K562 (cell line): ENCODE results near the gene STT3A. TPM values are rescaled to one million over a fixed set of nuclear protein-coding genes. Genes with fewer than 3 reads are reported as not detected.

Experiments used
- ATAC-seq: fragments of 200-7000 bp; cut with Tn5 transposase; 3 replicates; pipeline ENCODE4 v1.9.1; 2020; ENCODE audit warnings: moderate library complexity
- BruUV-seq: library from RNA; stranded (reverse); fragments of 400-500 nt; replicated peaks from 2 replicates; lab custom pipeline; 2021; lab: Mats Ljungman, UMichigan
- CTCF ChIA-PET: fragments of 300-600 bp; formaldehyde crosslinking; extraction: SDS; loops from one replicate; lab custom pipeline; 2021; ENCODE audit warnings: low intra/inter-chr PET ratio; lab: Yijun Ruan, JAX
- POLR2A ChIA-PET: fragments of 300-600, 350-650 bp; sonication (Branson Sonifier 250); formaldehyde crosslinking; extraction: SDS; loops from one replicate; lab custom pipeline; 2021; ENCODE audit warnings: antibody characterized with exemption, inconsistent platforms; lab: Yijun Ruan, JAX
- DNase-seq, 4 experiments: peaks; one replicate each; pipeline versions ENCODE4 v3.0.0 to v3.0.0-alpha.2; 2011 to 2018; ENCODE audit warnings: low spot score in 3 of 4, mixed read lengths in 3 of 4; ENCODE audit errors: extremely low read depth in 1 of 4
- FAIRE-seq: peaks from 2 replicates; lab custom pipeline; 2011; peaks lifted over from hg19 to GRCh38; lab: Jason Lieb, UNC
- H2AFZ ChIP-seq: 2 replicates; pipeline ENCODE4 v1.6.0; 2011; ENCODE audit warnings: low read depth, low read length, control low read depth, inconsistent platforms
- H3K27ac ChIP-seq: fragments of 200-600 bp; 3 replicates; pipeline ENCODE4 v1.8.0; 2011; ENCODE audit warnings: low read depth, mild to moderate bottlenecking, control low read depth, inconsistent platforms, low read length, moderate library complexity, mixed read lengths; ENCODE audit errors: extremely low read depth
- H3K27me3 ChIP-seq, 2 experiments: fragments of 300-600 bp in 1 of 2; 2 replicates in 1 of 2; 3 replicates in 1 of 2; pipeline versions ENCODE4 v1.6.0 to v1.8.0; 2011; ENCODE audit warnings: inconsistent platforms in 2 of 2, low read length in 2 of 2, mild to moderate bottlenecking in 1 of 2, mixed read lengths in 1 of 2, moderate library complexity in 1 of 2; ENCODE audit not compliant: control insufficient read depth in 2 of 2, insufficient read depth in 2 of 2
- H3K36me3 ChIP-seq: fragments of 300-600 bp; 3 replicates; pipeline ENCODE4 v1.8.0; 2011; ENCODE audit warnings: mild to moderate bottlenecking, low read length, inconsistent platforms; ENCODE audit not compliant: control insufficient read depth, insufficient read depth
- H3K4me1 ChIP-seq, 2 experiments: fragments of 200-600 bp in 1 of 2; replicated peaks in 1 of 2; 2 replicates in 1 of 2; 3 replicates in 1 of 2; pipeline versions ENCODE4 v1.5.1 to v1.8.0; 2011; ENCODE audit warnings: inconsistent platforms in 2 of 2, low read length in 2 of 2, mild to moderate bottlenecking in 1 of 2, mixed read lengths in 1 of 2, moderate library complexity in 1 of 2; ENCODE audit not compliant: control insufficient read depth in 2 of 2, insufficient read depth in 2 of 2
- H3K4me2 ChIP-seq: 2 replicates; pipeline ENCODE4 v1.6.1; 2011; ENCODE audit warnings: low read length, control low read depth, inconsistent platforms, mixed read lengths; ENCODE audit not compliant: insufficient read depth
- H3K4me3 ChIP-seq: fragments of 200-600 bp; sonication (generic), shearing (Covaris generic); 2 replicates; pipeline ENCODE4 v1.5.1; 2016; ENCODE audit warnings: control low read depth, inconsistent platforms
- H3K79me2 ChIP-seq: fragments of 200-600 bp; 3 replicates; pipeline ENCODE4 v1.8.0; 2011; ENCODE audit warnings: low read length, inconsistent platforms; ENCODE audit not compliant: control insufficient read depth, insufficient read depth
- H3K9ac ChIP-seq, 2 experiments: 2 replicates each; pipeline versions ENCODE4 v1.6.0 to v1.6.1; 2011; ENCODE audit warnings: low read depth in 2 of 2, low read length in 2 of 2, control low read depth in 1 of 2, inconsistent platforms in 1 of 2, mild to moderate bottlenecking in 1 of 2, mixed read lengths in 1 of 2; ENCODE audit not compliant: insufficient read depth in 1 of 2
- H3K9me1 ChIP-seq: one replicate; pipeline ENCODE4 v1.6.0; 2011; ENCODE audit warnings: inconsistent platforms, mild to moderate bottlenecking, low read length, moderate library complexity; ENCODE audit not compliant: control insufficient read depth, insufficient read depth
- H3K9me3 ChIP-seq: replicated peaks from 2 replicates; pipeline ENCODE4 v1.5.1; 2011; ENCODE audit warnings: low read depth, low read length, inconsistent platforms; ENCODE audit not compliant: control insufficient read depth, insufficient read depth
- H4K20me1 ChIP-seq: replicated peaks from 2 replicates; pipeline ENCODE4 v1.6.1; 2011; ENCODE audit warnings: low read length, inconsistent platforms, mixed read lengths; ENCODE audit not compliant: control insufficient read depth, insufficient read depth
- C11orf30 ChIP-seq: fragments of 450-650 bp; IDR thresholded peaks from 2 replicates; pipeline ENCODE4 v1.6.1; 2016; ENCODE audit warnings: low read depth, mild to moderate bottlenecking
- MAFF ChIP-seq: IDR thresholded peaks from 2 replicates; pipeline ENCODE4 v1.6.1; 2012; ENCODE audit warnings: low read length, improper control_type of control experiment
- MAFG ChIP-seq: fragments of 450-650 bp; conservative IDR thresholded peaks from 2 replicates; pipeline ENCODE4 v1.6.1; 2016; ENCODE audit warnings: missing genetic modification characterization, missing compliant biosample characterization
- MAFK ChIP-seq: IDR thresholded peaks from 2 replicates; pipeline ENCODE4 v1.6.1; 2011; ENCODE audit warnings: low read length, improper control_type of control experiment
- MEIS2 ChIP-seq: fragments of 450-650 bp; IDR thresholded peaks from 2 replicates; pipeline ENCODE4 v1.6.1; 2014; ENCODE audit warnings: mild to moderate bottlenecking; ENCODE audit not compliant: partially characterized antibody
- NFE2 ChIP-seq: IDR thresholded peaks from 2 replicates; pipeline ENCODE4 v1.6.1; 2014; ENCODE audit warnings: antibody characterized with exemption, low read depth
- NFIC ChIP-seq: fragments of 450-650 bp; IDR thresholded peaks from 2 replicates; pipeline ENCODE4 v1.6.1; 2017; ENCODE audit warnings: mild to moderate bottlenecking, inconsistent platforms
- PKNOX1 ChIP-seq: fragments of 450-650 bp; IDR thresholded peaks from 2 replicates; pipeline ENCODE4 v1.6.1; 2016
- RAD51 ChIP-seq: fragments of 450-650 bp; IDR thresholded peaks from 2 replicates; pipeline ENCODE4 v1.7.1; 2016; ENCODE audit warnings: low read depth, mild to moderate bottlenecking, borderline replicate concordance
- RBM39 ChIP-seq: fragments of 200-400 bp; formaldehyde crosslinking; optimal IDR thresholded peaks from 2 replicates; pipeline ENCODE3; 2018; ENCODE audit warnings: low read depth, low read length
- SOX6 ChIP-seq: fragments of 450-650 bp; IDR thresholded peaks from 2 replicates; pipeline ENCODE4 v1.6.1; 2014; ENCODE audit warnings: mild to moderate bottlenecking
- ZBTB7A ChIP-seq: IDR thresholded peaks from 2 replicates; pipeline ENCODE4 v1.6.1; 2011; ENCODE audit warnings: low read depth, mild to moderate bottlenecking, low read length, moderate library complexity, borderline replicate concordance; ENCODE audit not compliant: control insufficient read depth
- ZNF316 ChIP-seq: fragments of 450-650 bp; IDR thresholded peaks from 2 replicates; pipeline ENCODE4 v1.6.1; 2016
- ZNF785 ChIP-seq: fragments of 250-450 bp; sonication (Bioruptor Pico); IDR thresholded peaks from 2 replicates; pipeline ENCODE4 v1.4.0; 2020; ENCODE audit warnings: mild to moderate bottlenecking
- WGBS: fragments of 100-300 bp; shearing (Covaris generic); methylation state at CpG from one replicate; pipeline ENCODE4 v1.1.6; 2016; ENCODE audit warnings: low coverage, mixed read lengths; ENCODE audit not compliant: insufficient coverage; ENCODE audit errors: missing lambda C conversion rate; 5-methylcytosine and 5-hydroxymethylcytosine counted together
- in situ Hi-C: fragments of 300-500 bp; cut with MboI; formaldehyde crosslinking; loops from 4 replicates; pipeline ENCODE4 v1.15.0; 2018; ENCODE audit warnings: inconsistent platforms, mixed read lengths
- intact Hi-C: fragments of 100-400 bp; cut with micrococcal nuclease; formaldehyde crosslinking; loops from 2 replicates; pipeline ENCODE4 v1.14.2; 2022
- polyA plus RNA-seq, 8 experiments: library from polyadenylated mRNA; depleted of rRNA in 4 of 8; stranded (reverse) in 5 of 8; unstranded in 3 of 8; fragments of >200 nt; fragmentation: Nextera tagmentation in 2 of 8; fragmentation: Illumina TruSeq in 1 of 8; extraction: Ambion mirVana in 2 of 8; extraction: Trizol in 1 of 8; gene quantifications; 2 replicates each; pipeline versions ENCODE4 v1.2.1 to v1.2.3, GENCODE V29; 2011 to 2014; ENCODE audit warnings: inconsistent platforms in 1 of 8, missing spikeins in 1 of 8
- total RNA-seq, 7 experiments: library from RNA; depleted of rRNA in 6 of 7; stranded (reverse); fragments of >200 nt in 6 of 7; fragmentation: Illumina TruSeq in 2 of 7; extraction: Trizol in 2 of 7; gene quantifications; 2 replicates each; pipeline versions ENCODE4 v1.2.1 to v1.2.3, GENCODE V29; 2011 to 2021; ENCODE audit warnings: low replicate concordance in 1 of 7
- TF ChIP-seq, protein P1 (sequence below): sonication (generic); formaldehyde crosslinking; IDR thresholded peaks from 2 replicates; pipeline ENCODE4 v1.8.1; 2023; ENCODE audit warnings: mild to moderate bottlenecking, missing genetic modification reagents
- TF ChIP-seq, protein P2 (sequence below), 2 experiments: fragments of 450-650 bp; IDR thresholded peaks; 2 replicates each; pipeline ENCODE4 v1.6.1; 2018; ENCODE audit warnings: mild to moderate bottlenecking in 2 of 2, low read depth in 1 of 2; ENCODE audit not compliant: partially characterized antibody in 2 of 2

STT3A gene
- total and polyA plus RNA-seq, 9 of the 15 experiments (the other 6 are each of a cell fraction or from before 2014, with no cell fraction given) = 70.7 to 330 (median 192) TPM

- TF ChIP-seq, protein P1, sequence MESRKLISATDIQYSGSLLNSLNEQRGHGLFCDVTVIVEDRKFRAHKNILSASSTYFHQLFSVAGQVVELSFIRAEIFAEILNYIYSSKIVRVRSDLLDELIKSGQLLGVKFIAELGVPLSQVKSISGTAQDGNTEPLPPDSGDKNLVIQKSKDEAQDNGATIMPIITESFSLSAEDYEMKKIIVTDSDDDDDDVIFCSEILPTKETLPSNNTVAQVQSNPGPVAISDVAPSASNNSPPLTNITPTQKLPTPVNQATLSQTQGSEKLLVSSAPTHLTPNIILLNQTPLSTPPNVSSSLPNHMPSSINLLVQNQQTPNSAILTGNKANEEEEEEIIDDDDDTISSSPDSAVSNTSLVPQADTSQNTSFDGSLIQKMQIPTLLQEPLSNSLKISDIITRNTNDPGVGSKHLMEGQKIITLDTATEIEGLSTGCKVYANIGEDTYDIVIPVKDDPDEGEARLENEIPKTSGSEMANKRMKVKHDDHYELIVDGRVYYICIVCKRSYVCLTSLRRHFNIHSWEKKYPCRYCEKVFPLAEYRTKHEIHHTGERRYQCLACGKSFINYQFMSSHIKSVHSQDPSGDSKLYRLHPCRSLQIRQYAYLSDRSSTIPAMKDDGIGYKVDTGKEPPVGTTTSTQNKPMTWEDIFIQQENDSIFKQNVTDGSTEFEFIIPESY = no peak
- no peak for TF ChIP-seq RBM39
Observed at GRCh38 chr11:125586623-125587022, 6.0 kb upstream of the STT3A start (continued).

DNA sequence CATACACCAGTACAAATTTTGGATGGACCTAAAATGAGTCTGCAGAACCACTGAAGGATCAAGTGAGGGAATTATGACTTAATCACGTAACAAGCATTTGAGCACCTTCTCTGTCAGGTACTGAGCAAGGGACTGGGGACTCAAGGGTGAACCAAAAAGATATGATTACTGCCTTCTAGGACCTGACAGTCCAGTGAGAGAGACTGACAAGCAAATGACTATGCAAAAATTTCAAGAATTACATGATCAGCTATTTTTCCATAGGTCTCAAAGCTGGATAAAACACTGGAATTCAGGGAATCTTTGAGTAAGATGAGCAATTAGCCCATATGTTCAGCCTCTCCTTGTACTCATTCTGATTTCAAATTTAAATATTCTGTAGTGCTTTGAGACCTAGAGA is 5.2 kb upstream of the STT3A start:
- in situ Hi-C loops = no loop called here

More for the DNA sequence above, 5.2 kb upstream of the STT3A start:
- ChIA-PET POLR2A (interaction anchor here (0.7 to 3.4 kb wide), 3 partner anchors 9 to 34 kb away, joined by 3 to 15 read pairs (median 3); partner anchors contain the start of gene EI24), CTCF (no interaction called here)
- Histone ChIP-seq H4K20me1 (no peaks in the 10 kb centered on the region), H3K79me2 (peaks cover 10% of the 10 kb centered on the region), H3K4me3 (no peak overlapping the region), H3K36me3 (peaks cover 21% of the 10 kb centered on the region; the same call in 2 of the 3 replicates), H3K9ac (0 out of 4 replicates have a peak overlapping the region, but pooled peaks of 1 of the 2 experiments have one; percentile 28), H2AFZ (peak overlapping the region; percentile 76; the same call in 1 of the 2 replicates), H3K4me1 (peaks cover 14 to 19% of the 10 kb centered on the region in 2 experiments), H3K4me2 (peak overlapping the region; percentile 29; the same call in 1 of the 2 replicates), H3K27me3 (no peaks in the 10 kb centered on the region), H3K9me3 (no peaks in the 10 kb centered on the region), H3K27ac (no peak overlapping the region; the same call in 2 of the 3 replicates), H3K9me1 (no peaks in the 10 kb centered on the region)
- intact Hi-C loops = no loop called here
- whole genome bisulfite sequencing = 40% methylated on average over 1 of the region's 1 CpG
- peak in 2 of 4 experiments; percentile 37 to 43 for DNase-seq
- FAIRE-seq = peak; percentile 65
- no peak; the same call in 2 of the 3 replicates for ATAC-seq
- no TSS peak for BruUV-seq
- no peak for TF ChIP-seq ZBTB7A
- TF ChIP-seq, protein P2, sequence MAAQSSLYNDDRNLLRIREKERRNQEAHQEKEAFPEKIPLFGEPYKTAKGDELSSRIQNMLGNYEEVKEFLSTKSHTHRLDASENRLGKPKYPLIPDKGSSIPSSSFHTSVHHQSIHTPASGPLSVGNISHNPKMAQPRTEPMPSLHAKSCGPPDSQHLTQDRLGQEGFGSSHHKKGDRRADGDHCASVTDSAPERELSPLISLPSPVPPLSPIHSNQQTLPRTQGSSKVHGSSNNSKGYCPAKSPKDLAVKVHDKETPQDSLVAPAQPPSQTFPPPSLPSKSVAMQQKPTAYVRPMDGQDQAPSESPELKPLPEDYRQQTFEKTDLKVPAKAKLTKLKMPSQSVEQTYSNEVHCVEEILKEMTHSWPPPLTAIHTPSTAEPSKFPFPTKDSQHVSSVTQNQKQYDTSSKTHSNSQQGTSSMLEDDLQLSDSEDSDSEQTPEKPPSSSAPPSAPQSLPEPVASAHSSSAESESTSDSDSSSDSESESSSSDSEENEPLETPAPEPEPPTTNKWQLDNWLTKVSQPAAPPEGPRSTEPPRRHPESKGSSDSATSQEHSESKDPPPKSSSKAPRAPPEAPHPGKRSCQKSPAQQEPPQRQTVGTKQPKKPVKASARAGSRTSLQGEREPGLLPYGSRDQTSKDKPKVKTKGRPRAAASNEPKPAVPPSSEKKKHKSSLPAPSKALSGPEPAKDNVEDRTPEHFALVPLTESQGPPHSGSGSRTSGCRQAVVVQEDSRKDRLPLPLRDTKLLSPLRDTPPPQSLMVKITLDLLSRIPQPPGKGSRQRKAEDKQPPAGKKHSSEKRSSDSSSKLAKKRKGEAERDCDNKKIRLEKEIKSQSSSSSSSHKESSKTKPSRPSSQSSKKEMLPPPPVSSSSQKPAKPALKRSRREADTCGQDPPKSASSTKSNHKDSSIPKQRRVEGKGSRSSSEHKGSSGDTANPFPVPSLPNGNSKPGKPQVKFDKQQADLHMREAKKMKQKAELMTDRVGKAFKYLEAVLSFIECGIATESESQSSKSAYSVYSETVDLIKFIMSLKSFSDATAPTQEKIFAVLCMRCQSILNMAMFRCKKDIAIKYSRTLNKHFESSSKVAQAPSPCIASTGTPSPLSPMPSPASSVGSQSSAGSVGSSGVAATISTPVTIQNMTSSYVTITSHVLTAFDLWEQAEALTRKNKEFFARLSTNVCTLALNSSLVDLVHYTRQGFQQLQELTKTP (IDR thresholded peaks at IDR 0.05; ENCODE audit: low read depth in 1 of 2, partially characterized antibody in 2 of 2) = peak in 1 of 2 experiments; percentile 80
- peak; percentile 52 for TF ChIP-seq MEIS2
- no peak for TF ChIP-seq RAD51
- TF ChIP-seq MAFF = peak; percentile 85
- peak; percentile 99 for TF ChIP-seq ZNF316
- TF ChIP-seq PKNOX1 = peak; percentile 75
- peak; percentile 95 for TF ChIP-seq MAFG
- TF ChIP-seq MAFK = peak; percentile 84
- peak; percentile 88 for TF ChIP-seq NFE2
- no peak for TF ChIP-seq ZNF785 (CRISPR knock-in tag)
- peak; percentile 97 for TF ChIP-seq C11orf30
- 0 out of 2 replicates have a peak, but pooled peaks have one; percentile 20 for TF ChIP-seq SOX6
- TF ChIP-seq NFIC = 0 out of 2 replicates have a peak, but pooled peaks have one; percentile 15
